Heart right ventricle (tissue), 16 donors: Measurements from ENCODE around the gene KCNE4. TPM values are rescaled to one million over a fixed set of nuclear protein-coding genes. Genes with fewer than 3 reads are reported as not detected.
A peak's percentile ranks its signal among the peaks of the same experiment; 100 is the strongest.

ENCODE experiments used
- ATAC-seq, 8 donors: fragments of 200-7000 bp; cut with Tn5 transposase; one replicate each; pipeline ENCODE4 v1.9.1; 2020; ENCODE audit warnings: mild to moderate bottlenecking in 8 of 8, moderate library complexity in 8 of 8, moderate number of reproducible peaks in 1 of 8
- DNase-seq, 2 donors: peaks; one replicate each; pipeline ENCODE4 v3.0.0-alpha.2; 2020
- H3K27ac ChIP-seq, 10 donors: fragments of 200-600 bp; sonication (generic) in 2 of 10; one replicate each; pipeline versions ENCODE4 v1.5.0 to v1.8.0; 2020 to 2022; ENCODE audit warnings: mild to moderate bottlenecking in 3 of 10
- H3K27me3 ChIP-seq, 7 donors: fragments of 200-600 bp; one replicate each; pipeline ENCODE4 v1.8.0; 2021 to 2022; ENCODE audit warnings: mild to moderate bottlenecking in 2 of 7
- H3K36me3 ChIP-seq, 9 donors: fragments of 200-600 bp; sonication (generic) in 1 of 9; one replicate each; pipeline versions ENCODE4 v1.5.0 to v1.8.0; 2020 to 2022; ENCODE audit warnings: mild to moderate bottlenecking in 2 of 9
- H3K4me1 ChIP-seq, 9 donors: fragments of 200-600 bp; sonication (generic) in 1 of 9; one replicate each; pipeline versions ENCODE4 v1.5.0 to v1.8.0; 2020 to 2022; ENCODE audit warnings: mild to moderate bottlenecking in 4 of 9
- H3K4me3 ChIP-seq, 10 donors: fragments of 200-600 bp; sonication (generic) in 2 of 10; one replicate each; pipeline versions ENCODE4 v1.5.0 to v1.8.0; 2020 to 2022; ENCODE audit warnings: mild to moderate bottlenecking in 7 of 10, moderate library complexity in 2 of 10
- H3K9me3 ChIP-seq, 11 donors: fragments of 200-600 bp in 10 of 11; sonication (generic) in 2 of 11; one replicate each; pipeline versions ENCODE4 v1.5.0 to v1.8.0; 2013 to 2022; ENCODE audit warnings: mild to moderate bottlenecking in 2 of 11, control low read depth in 1 of 11, moderate library complexity in 1 of 11
- CTCF ChIP-seq, 9 donors: fragments of 200-600 bp; sonication (generic) in 2 of 9; IDR thresholded peaks; one replicate each; pipeline versions ENCODE4 v1.5.0 to v1.8.0; 2021 to 2022; ENCODE audit warnings: antibody characterized with exemption in 9 of 9, mild to moderate bottlenecking in 5 of 9, moderate library complexity in 1 of 9
- WGBS, 2 donors: extraction: QIAGEN DNeasy Blood & Tissue Kit; methylation state at CpG; one replicate each; pipeline ENCODE4 v1.1.7; 2013; ENCODE audit warnings: inconsistent platforms in 1 of 2; 5-methylcytosine and 5-hydroxymethylcytosine counted together
- intact Hi-C, 10 donors: fragments of 100-400 bp; cut with DNase I; formaldehyde crosslinking; loops; one replicate each; pipeline versions ENCODE4 v1.11.1 to v1.14.2; 2022
- polyA plus RNA-seq, 2 donors: library from polyadenylated mRNA; stranded (reverse); fragments of 200-250 nt; gene quantifications; one replicate each; pipeline ENCODE4 v1.2.3, GENCODE V29; 2013
- total RNA-seq, 10 donors: library from RNA; stranded (reverse); fragmentation: NEBNext Ultra II Directional in 3 of 10; extraction: Animal tissue kit (Norgen Biotek cat#: 25700) in 3 of 10; gene quantifications; one replicate each; pipeline versions ENCODE4 v1.2.1 to v1.2.4, GENCODE V29; 2021 to 2023
- donor health status: Arrhythmogenic right ventricular cardiomyopathy.
- donor health status: ischemic (EF 13 %, LVEDD 7.1; RV severe dilation, severe dysfunction).
- donor health status: healthy with polysubstance abuse.
- donor health status: DM: no; HTN: yes; CAD: no.
- donor health status: DM: no; HTN: no; CAD: no.
- donor health status: ischemic (EF 25% LVEDD 6.9; RV normal size, moderate dysfunction).
- donor health status: ischemic (EF 25% LVEDD 5.7; RV mildly dilated, moderate dysfunction).
- donor health status: healthy.
- donor health status: DM: yes; HTN: yes; CAD: no.
- donor health status: Ischemic cardiomyopathy.
- donor health status: ischemic (EF 35%, LVEDD 5.7; RV mildly dilated, moderate dysfunction).
- donor health status: nonischemic (EF 11% LVEDD 7.7; RV severe dilation, severe dysfunction).
- donor health status: DM: yes; HTN: yes; CAD: no.
- donor health status: PGD.
- donor health status: ischemic (EF 29% LVEDD 5.4; RV normal size, mild dysfunction).
- donor health status: nonischemic (EF 23%, LVEDD 6.1; RV moderate dilation, normal function).

Gene KCNE4
- total and polyA plus RNA-seq, 12 donors, result 0.28 to 5.2 (median 1.4) TPM

- ATAC-seq, result peak in 1 of 8 donors; percentile 22
- intact Hi-C loops, result loop anchor here in 1 of 10 donors (10.0 kb wide), 1 partner anchor 544 kb away; no protein-coding TSS in a partner anchor
- WGBS, 2 donors, result 42 to 48% methylated on average over 3 of the region's 3 CpGs
Measured at GRCh38 chr2:223088866-223089265, 36.9 kb downstream of the KCNE4 start.

GRCh38 chr2:223090039-223090438, 38.0 kb downstream of the KCNE4 start:
- no peak for TF ChIP-seq CTCF (IDR thresholded peaks at IDR 0.05)
- no peak for ATAC-seq
- H3K36me3 ChIP-seq, result no peaks in the 10 kb centered on the region
- no peak overlapping the region for H3K4me3 ChIP-seq
- H3K4me1 ChIP-seq, result peaks cover 0 to 22% (median 17%) of the 10 kb centered on the region in 9 donors
- intact Hi-C loops, result loop anchor here in 2 of 10 donors (5.0 to 10.0 kb wide), 2 partner anchors 33 to 95 kb away; no protein-coding TSS in a partner anchor
- no peak for DNase-seq
- no peak overlapping the region for H3K27ac ChIP-seq
- WGBS, 2 donors, result 77 to 84% methylated on average over 5 of the region's 5 CpGs
- H3K27me3 ChIP-seq, result no peaks in the 10 kb centered on the region
- no peaks in the 10 kb centered on the region for H3K9me3 ChIP-seq

More at GRCh38 chr2:223088866-223089265, 36.9 kb downstream of the KCNE4 start:
- DNase-seq, result no peak
- H3K36me3 ChIP-seq, result no peaks in the 10 kb centered on the region
- no peaks in the 10 kb centered on the region for H3K9me3 ChIP-seq
- no peaks in the 10 kb centered on the region for H3K27me3 ChIP-seq
- H3K4me1 ChIP-seq, result peaks cover 0 to 19% (median 12%) of the 10 kb centered on the region in 9 donors
- no peak overlapping the region for H3K4me3 ChIP-seq
- no peak overlapping the region for H3K27ac ChIP-seq
- TF ChIP-seq CTCF (IDR thresholded peaks at IDR 0.05), result no peak

GRCh38 chr2:223090540-223091235, 38.7 kb downstream of the KCNE4 start:
- Histone ChIP-seq H3K9me3 (no peaks in the 10 kb centered on the region), H3K36me3 (no peaks in the 10 kb centered on the region), H3K4me1 (peaks cover 0 to 22% (median 14%) of the 10 kb centered on the region in 9 donors), H3K27ac (no peak overlapping the region), H3K27me3 (no peaks in the 10 kb centered on the region), H3K4me3 (no peak overlapping the region)
- intact Hi-C loops, result loop anchor here in 2 of 10 donors (5.0 to 10.0 kb wide), 2 partner anchors 33 to 96 kb away; no protein-coding TSS in a partner anchor
- WGBS, 2 donors, result 78 to 97% methylated on average over 1 of the region's 1 CpG
- TF ChIP-seq CTCF (IDR thresholded peaks at IDR 0.05), result no peak
- DNase-seq (no peak), ATAC-seq (no peak)

GRCh38 chr2:223092667-223093066, 40.7 kb downstream of the KCNE4 start:
- 88 to 96% methylated on average over 4 of the region's 4 CpGs for WGBS, 2 donors
- no peak for DNase-seq
- ATAC-seq, result peak in 4 of 8 donors; percentile 5 to 46 (median 34)
- no peaks in the 10 kb centered on the region for H3K9me3 ChIP-seq
- H3K27me3 ChIP-seq, result no peaks in the 10 kb centered on the region
- H3K27ac ChIP-seq, result peak overlapping the region in 8 of 10 donors; percentile 5 to 70 (median 54)
- TF ChIP-seq CTCF (IDR thresholded peaks at IDR 0.05), result no peak
- peaks cover 0 to 22% (median 14%) of the 10 kb centered on the region in 9 donors for H3K4me1 ChIP-seq
- H3K4me3 ChIP-seq, result no peak overlapping the region
- no peaks in the 10 kb centered on the region for H3K36me3 ChIP-seq
- intact Hi-C loops, result loop anchor here in 3 of 10 donors (2.0 to 10.0 kb wide), 3 partner anchors 35 to 98 kb away; no protein-coding TSS in a partner anchor
